Kidney glomerular epithelial cell (primary cell): ENCODE measurements around the gene SF3B3.

Experiments used
- DNase-seq: peaks from one replicate; lab custom pipeline; 2025; lab: John Stamatoyannopoulos, UW

SF3B3 gene

DNA sequence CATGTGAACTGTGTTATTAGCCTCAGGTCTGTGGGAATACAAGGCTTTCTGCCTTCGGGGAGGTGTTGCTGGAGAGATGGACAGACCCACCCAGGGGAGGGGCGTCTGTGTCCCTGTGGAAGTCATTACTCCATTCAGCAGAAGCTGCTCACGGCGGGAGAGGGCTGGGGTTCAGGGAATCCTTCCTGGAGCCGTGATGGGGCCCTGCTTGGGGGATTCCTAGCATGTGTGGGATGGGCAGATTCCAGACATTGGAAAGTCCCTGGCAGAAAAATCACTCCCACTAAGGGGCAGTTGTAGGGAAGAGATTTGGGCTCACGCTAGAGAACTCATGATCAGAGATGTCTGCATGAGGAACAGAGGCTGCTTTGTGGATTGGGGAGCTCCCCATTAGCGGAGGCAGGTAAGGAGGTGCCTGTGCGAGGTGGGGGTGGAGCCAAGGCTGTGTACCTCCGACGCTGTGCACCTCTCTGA lies 66.4 kb downstream of the SF3B3 start:
- DNase-seq = peak; percentile 64

DNA sequence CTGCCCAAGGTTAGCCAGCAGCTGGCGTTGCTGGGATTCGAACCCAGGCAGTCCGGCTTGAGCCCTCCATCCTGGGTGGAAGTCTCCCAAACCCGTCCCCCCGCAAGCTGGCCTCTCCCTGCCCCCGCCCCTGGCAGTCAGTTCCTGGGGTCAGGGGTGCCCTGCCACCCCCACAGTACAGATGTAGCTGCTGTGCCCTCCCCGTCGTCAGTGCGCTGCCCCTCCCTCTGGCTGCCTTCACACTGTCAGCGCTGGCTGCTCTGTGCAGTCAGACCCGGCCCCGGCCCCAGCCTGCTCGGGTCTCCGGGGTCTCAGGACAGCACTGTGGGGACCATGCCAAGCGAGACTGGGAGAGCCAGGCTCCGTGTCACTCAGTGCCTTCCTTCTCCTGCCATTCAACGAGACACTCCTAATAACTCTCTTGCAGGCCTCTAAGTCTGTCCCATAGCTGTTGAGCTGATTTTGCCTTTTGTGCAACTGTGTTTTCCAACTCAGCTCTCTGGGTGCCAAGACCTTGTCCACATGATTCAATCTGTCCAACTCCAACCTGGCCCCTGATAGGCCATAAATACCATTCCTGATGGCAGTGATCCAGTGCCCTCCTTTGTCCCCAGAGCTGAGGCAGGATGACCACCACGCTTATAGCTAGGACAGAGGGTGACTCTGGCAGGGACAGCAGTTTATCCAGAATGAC lies 67.3 kb downstream of the SF3B3 start:
- no peak for DNase-seq

GRCh38 chr16:70591615-70592014 lies 68.0 kb downstream of the SF3B3 start:
- no peak for DNase-seq

- DNase-seq = no peak
Observed at GRCh38 chr16:70592106-70592571, 68.5 kb downstream of the SF3B3 start.

GRCh38 chr16:70593544-70593943 lies 69.9 kb downstream of the SF3B3 start:
- no peak for DNase-seq

DNA sequence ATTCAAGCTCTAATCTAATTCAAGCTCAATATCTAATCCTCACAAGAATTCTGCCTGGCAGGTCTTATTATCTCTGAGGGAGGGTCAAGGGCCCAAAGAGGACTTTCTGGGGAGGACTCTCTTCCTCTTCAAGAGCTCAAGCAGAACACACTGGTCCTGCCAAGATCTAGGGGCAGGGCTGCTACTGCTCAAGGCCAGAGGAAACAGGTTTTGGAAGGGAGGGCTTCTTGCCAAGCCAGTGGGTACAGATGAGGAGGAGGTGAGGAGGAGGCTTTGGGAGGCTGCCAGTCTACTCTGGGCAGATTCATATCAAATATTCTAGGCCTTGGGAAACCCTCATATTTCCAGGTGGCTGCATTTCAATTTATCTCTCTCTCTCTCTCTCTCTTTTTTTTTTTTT lies 71.0 kb downstream of the SF3B3 start:
- DNase-seq = no peak

DNA sequence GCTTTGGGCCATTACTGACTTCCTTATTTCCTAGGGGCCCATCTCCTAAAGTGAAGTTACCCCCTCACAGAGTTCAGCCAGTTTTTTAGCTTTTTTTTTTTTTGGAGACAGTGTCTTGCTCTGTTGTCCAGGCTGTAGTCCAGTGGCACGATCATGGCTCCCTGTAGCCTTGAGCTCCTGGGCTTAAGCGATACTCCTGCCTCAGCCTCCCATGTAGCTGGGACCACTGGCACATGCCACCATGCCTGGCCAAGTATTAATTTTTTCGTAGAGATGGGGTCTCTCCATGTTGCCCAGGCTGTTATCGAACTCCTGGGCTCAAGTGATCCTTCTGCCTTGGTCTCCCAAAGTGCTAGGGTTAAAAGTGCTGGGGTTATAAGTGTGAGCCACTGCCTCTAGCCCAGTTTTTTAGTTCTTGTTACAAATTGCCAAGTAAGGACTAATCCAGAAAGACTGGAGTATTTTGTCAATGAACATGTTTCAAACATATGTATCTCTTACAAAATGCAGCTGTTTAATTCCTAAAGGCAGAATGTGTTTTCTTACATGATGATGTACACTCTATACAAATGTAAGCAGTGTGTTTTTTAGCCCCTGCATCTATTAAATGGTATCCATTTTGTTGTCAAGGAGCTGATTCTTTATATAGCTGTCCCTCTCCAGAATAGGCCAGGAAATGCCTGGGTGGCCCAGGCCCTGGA lies 73.7 kb downstream of the SF3B3 start:
- no peak for DNase-seq

DNA sequence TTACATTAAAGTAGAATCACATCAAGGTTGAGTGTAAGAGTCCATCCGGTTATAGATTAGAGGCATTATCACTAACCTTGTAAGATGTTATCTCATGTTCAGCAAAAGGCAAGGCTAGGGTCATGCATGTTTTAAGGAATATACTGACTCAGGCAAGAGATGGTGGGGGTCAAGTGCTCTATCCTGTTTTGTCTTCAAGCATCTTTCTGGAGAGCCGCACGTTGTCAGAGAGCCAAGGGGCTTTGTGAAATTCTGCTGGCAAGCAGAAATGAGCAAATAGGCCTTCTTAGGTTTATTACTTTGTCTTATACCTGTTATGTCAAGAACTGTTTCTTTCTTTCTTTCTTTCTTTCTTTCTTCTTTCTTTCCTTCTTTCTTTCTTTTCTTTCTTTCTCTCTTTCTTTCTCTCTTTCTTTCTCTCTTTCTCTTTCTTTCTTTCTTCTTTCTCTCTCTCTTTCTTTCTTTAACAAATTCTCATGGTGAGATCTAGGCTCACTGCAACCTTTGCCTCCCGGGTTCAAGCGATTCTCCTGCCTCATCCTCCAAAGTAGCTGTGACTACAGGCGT lies 75.4 kb downstream of the SF3B3 start:
- no peak for DNase-seq

GRCh38 chr16:70600730-70601129 lies 77.1 kb downstream of the SF3B3 start:
- DNase-seq = no peak

DNA sequence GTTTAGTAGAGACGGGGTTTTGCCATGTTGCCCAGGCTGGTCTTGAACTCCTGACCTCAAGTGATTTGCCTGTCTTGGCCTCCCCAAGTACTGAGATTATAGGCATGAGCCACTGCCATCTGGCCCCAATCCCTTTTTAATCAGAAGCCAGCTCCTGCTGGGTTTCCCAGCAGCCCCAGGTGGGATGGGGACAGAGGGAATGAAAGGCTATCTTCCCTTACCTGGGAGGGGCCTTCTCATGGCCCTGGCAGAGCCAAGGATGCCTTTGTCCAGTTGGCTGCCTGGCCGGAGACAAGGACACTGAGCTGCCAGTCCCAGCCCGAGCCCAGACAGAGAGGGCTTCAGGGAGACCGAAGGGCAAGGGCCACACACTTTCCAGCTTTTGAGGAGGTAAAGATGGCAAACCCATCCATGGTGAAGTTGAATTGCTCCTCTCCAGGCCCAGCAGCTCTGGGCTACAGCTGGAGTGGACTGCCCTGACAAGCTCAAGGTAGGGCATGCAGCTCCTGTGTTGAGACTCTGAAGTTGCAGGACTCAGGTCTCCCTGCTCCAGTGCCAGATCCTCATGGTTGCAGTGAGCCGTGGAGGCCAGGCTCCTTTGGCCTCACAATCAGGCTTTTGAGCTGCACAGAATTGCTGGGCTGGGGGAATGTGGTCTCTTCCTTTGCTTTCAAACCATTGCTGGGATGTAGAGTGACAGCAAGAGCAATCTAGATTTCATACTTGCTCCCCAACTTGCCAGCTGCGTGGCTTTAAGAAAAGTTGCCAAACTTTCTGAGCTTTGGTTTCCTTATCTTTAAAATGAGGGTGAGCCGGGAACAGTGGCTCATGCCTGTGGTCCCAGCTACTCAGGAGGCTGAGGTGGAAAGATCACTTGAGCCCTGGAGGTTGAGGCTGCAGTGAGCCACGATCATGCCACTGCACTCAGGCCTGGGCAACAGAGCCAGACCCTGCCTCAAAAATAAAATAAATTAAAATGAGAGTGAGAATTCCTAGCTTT lies 78.3 kb downstream of the SF3B3 start:
- no peak for DNase-seq

GRCh38 chr16:70602831-70603230 lies 79.2 kb downstream of the SF3B3 start:
- no peak for DNase-seq

DNA sequence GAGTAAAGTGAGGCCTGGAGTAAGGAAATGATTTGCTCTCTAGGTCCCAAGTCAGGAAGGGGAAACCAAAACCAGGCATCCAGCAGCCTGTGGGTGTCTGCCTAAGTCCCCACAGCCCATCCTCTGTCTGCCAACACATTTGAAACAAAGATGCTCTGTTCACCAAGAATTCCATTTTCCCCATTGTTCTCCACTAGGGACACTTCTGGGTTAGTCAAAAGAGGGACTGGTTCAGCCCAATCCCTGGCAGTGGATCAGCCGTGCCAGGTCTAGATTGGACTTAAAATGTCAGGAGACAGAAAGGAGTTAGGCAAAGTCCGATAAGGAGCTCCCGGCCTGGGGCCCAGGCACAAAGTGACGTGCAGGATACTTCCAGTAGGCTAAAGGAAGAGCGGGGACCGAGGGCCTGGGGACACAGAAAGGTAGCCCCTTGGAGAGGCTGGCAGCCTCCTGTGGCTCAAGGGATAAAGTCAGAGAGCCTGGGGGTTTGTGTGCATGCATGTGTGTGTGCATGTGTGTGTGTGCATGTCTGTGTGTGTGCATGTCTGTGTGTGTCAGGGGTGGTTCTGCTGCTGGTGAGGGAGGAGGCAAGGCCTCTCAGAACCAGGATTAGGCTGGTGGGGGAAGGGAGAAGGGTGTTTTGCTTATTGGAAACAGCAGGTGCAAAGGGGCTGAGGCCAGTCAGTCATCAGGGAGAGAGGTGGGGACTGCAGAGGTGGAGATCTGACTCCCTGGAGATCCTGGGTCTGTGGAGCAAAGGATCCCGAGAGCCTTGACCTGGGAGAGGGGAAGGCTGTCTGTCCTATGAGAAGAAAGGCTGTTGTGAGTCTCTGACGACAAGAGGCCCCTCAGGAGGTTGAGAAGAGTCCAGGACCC lies 81.0 kb downstream of the SF3B3 start:
- DNase-seq = no peak

GRCh38 chr16:70605283-70605657 lies 81.7 kb downstream of the SF3B3 start:
- DNase-seq = no peak

DNA sequence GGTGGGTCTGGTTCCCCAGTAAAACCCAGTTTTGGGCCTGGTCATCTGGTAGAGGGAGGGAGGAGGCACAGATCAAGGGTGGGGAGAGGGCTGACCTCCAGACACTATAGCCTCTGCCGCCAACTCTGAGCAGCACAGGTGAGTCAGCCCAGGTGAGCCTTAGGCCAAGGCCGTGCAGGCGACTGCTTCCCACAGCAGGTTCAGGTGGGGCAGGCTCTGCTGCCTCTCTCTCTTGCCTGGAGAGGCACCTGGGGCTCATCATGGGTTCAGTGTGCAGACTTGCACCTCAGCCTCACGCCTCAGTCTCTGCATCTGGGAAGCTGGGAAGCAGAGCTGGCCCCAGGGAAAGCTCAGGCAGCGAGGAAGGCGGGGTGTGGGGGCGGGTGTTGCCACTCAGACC lies 84.9 kb downstream of the SF3B3 start:
- no peak for DNase-seq

GRCh38 chr16:70610273-70611223 lies 86.9 kb downstream of the SF3B3 start:
- no peak for DNase-seq

DNA sequence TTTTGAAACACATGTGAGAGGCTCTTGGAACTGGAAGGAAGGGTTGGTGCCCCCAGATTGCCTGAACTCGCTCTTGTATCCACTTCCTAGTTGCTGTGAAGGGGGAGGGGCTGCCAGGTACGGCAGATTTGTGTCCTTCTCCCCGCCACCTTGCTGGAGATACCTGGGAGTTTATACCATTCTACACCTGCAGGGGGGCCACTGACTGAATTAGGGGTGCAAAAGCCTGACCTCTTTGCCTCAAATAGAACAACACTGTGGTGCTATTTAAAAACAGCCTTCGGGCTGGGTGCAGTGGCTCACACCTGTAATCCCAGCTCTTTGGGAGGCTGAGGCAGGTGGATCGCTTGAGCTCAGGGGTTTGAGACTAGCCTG lies 87.6 kb downstream of the SF3B3 start:
- DNase-seq = no peak

DNA sequence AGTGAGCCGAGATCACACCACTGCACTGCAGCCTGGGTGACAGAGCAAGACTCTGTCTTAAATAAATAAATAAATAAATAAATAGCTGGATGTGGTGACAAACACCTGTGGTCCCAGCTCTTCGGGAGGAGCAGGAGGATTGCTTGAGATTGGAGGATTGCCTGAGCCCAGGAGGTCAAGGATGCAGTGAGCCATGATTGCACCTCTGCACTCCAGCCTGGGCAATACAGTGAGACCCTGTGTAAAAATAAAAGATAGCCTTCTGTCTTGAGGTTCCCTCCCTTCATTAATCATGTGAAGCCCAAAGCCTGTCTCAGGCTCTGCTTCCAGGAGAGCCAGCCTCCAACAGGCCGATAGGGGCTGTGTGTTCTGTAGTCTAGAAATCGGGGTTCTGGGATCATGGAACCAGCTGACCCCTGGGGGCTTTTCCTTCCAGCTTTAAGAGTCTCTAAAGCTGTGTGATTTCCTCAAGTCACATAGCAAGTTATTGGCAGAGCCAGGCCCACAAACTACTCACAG lies 88.2 kb downstream of the SF3B3 start:
- no peak for DNase-seq

GRCh38 chr16:70612931-70613330 lies 89.3 kb downstream of the SF3B3 start:
- no peak for DNase-seq

DNA sequence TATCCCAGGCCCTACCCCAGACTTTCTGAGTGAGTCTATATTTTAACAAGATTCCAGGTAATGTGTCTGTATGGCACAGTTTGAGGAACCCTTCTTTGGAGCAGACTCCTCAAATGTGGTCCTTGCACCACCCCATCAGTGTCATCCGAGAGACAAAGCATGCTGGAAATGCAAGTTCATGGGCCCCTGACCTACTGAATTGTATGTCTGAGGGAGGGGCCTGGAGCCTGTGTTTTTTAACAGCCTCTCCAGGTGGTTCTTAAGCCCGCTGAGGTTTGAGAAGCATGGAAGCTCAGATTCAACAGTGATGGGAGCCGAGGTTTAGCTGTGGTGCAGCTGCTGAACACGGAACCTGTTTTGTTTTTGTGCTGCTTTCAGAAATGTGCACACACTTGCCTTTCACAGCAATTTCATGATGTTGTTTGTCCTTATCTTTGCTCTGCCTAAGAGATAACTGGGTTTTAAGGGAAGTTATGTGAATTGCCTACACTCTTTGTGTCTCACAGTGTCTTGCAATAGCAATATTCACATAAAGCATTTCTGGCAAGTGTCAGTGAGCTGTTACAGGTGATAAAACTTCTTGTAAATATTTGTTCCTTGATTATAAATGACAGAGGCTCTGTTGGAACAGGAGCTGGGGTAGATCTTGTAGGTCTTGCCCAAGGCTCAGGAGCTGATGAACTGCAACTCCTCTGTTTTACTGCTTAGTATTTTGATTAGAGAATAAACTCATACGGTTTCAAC lies 90.8 kb downstream of the SF3B3 start:
- DNase-seq = no peak
